ENCODE measurements around the gene RIN2.

- TF ChIP-seq CTCF (IDR thresholded peaks at IDR 0.05; ENCODE audit: low read depth, low read length) (no peak), POLR2A (IDR thresholded peaks at IDR 0.05; ENCODE audit: extremely low read depth, insufficient read length) (no peak), MAX (IDR thresholded peaks at IDR 0.05; ENCODE audit: low read depth, low read length) (no peak), MYC (IDR thresholded peaks at IDR 0.05; ENCODE audit: low read depth, low read length) (no peak)
Measured at GRCh38 chr20:19729672-19730071, 28.4 kb upstream of the RIN2 start.
